Measurements from ENCODE around the gene SLC25A12. TPM values are rescaled to one million over a fixed set of nuclear protein-coding genes. Genes with fewer than 3 reads are reported as not detected.
"Not testable (repeated sequence)": the region's sequence is repeated elsewhere in the genome, so short reads cannot be mapped to it uniquely, and the experiment has no call there.

The SLC25A12 gene
- total RNA-seq, 1 donor: 23.0 TPM

- TF ChIP-seq, protein P1, sequence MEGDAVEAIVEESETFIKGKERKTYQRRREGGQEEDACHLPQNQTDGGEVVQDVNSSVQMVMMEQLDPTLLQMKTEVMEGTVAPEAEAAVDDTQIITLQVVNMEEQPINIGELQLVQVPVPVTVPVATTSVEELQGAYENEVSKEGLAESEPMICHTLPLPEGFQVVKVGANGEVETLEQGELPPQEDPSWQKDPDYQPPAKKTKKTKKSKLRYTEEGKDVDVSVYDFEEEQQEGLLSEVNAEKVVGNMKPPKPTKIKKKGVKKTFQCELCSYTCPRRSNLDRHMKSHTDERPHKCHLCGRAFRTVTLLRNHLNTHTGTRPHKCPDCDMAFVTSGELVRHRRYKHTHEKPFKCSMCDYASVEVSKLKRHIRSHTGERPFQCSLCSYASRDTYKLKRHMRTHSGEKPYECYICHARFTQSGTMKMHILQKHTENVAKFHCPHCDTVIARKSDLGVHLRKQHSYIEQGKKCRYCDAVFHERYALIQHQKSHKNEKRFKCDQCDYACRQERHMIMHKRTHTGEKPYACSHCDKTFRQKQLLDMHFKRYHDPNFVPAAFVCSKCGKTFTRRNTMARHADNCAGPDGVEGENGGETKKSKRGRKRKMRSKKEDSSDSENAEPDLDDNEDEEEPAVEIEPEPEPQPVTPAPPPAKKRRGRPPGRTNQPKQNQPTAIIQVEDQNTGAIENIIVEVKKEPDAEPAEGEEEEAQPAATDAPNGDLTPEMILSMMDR (IDR thresholded peaks at IDR 0.05; ENCODE audit: insufficient read depth, low read length): no peak
- peak; percentile 12 for DNase-seq (ENCODE audit: low read depth)
- H3K4me3 ChIP-seq (ENCODE audit: low read depth, low read length): no peak overlapping the region
Measured at GRCh38 chr2:171810422-171811244, 83.4 kb downstream of the SLC25A12 start.

- H3K4me3 ChIP-seq (ENCODE audit: low read depth, low read length); DNase-seq (ENCODE audit: low read depth): not testable (repeated sequence)
Measured at GRCh38 chr2:171808885-171809284, 85.2 kb downstream of the SLC25A12 start.

DNA sequence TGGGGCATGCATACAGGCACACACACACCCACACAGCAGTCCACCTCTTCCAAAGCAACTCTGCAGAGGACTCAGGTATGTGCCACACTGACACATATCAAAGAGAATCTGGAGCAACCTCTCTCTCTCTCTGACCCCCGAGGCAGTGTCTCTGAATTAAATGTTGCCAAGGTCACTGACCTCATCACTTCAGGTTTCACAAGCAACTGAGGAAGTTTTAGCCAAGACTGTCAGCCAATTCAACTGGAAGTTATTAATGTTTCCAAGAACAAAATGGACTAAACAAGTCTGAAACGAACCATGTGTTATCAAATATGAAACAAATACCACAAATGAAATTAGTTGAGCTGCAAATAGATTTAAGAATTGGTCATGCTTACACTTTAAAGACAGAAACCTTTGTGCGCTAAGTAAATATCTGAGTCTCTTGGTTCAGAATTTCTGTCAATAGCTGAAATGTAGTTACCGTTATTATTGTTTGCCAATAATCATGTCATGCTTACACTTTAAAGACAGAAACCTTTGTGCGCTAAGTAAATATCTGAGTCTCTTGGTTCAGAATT is 86.1 kb downstream of the SLC25A12 start:
- TF ChIP-seq, protein P1 (IDR thresholded peaks at IDR 0.05; ENCODE audit: insufficient read depth, low read length): no peak
- peak; percentile 47 for DNase-seq (ENCODE audit: low read depth)
- no peak overlapping the region for H3K4me3 ChIP-seq (ENCODE audit: low read depth, low read length)

- TF ChIP-seq, protein P1 (IDR thresholded peaks at IDR 0.05; ENCODE audit: insufficient read depth, low read length): no peak
- DNase-seq (ENCODE audit: low read depth): no peak
- no peak overlapping the region for H3K4me3 ChIP-seq (ENCODE audit: low read depth, low read length)
Measured at GRCh38 chr2:171807119-171807518, 86.9 kb downstream of the SLC25A12 start.

- no peak for DNase-seq (ENCODE audit: low read depth)
- no peak overlapping the region for H3K4me3 ChIP-seq (ENCODE audit: low read depth, low read length)
- TF ChIP-seq, protein P1 (IDR thresholded peaks at IDR 0.05; ENCODE audit: insufficient read depth, low read length): no peak
Measured at GRCh38 chr2:171804456-171804855, 89.6 kb downstream of the SLC25A12 start.

DNA sequence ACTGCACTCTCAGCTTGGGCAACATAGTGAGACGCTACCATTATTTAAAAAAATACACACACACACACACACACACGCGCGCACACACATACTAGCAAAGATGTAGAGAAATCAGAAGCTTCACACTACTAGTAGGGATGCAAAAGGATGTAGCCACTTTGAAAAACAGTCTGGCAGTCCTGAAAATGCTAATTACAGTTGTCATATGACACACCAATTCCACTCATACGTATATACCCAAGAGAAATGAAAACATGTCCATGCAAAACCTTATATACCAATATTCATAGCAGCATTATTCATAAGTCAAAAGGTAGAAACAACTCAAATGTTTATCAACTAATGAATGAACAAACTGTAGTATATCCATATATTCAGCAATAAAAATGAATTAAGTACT is 90.3 kb downstream of the SLC25A12 start:
- TF ChIP-seq, protein P1 (IDR thresholded peaks at IDR 0.05; ENCODE audit: insufficient read depth, low read length): no peak
- H3K4me3 ChIP-seq (ENCODE audit: low read depth, low read length): no peak overlapping the region
- DNase-seq (ENCODE audit: low read depth): no peak

GRCh38 chr2:171800639-171801038 is 93.4 kb downstream of the SLC25A12 start:
- TF ChIP-seq, protein P1 (IDR thresholded peaks at IDR 0.05; ENCODE audit: insufficient read depth, low read length): no peak
- no peak overlapping the region for H3K4me3 ChIP-seq (ENCODE audit: low read depth, low read length)
- no peak for DNase-seq (ENCODE audit: low read depth)

Data from fibroblast of the aortic adventitia (primary cell).